C4-2B (cell line): ENCODE results near the gene ZER1.

Source experiments
- H3K27ac ChIP-seq: fragments of 450-650 bp; 2 replicates; pipeline ENCODE4 v1.5.1; 2017
- ZFX ChIP-seq: fragments of 450-650 bp; IDR thresholded peaks from 2 replicates; pipeline ENCODE4 v1.6.1; 2017
- TF ChIP-seq, protein P1 (sequence below): fragments of 450-650 bp; conservative IDR thresholded peaks from 2 replicates; pipeline ENCODE4 v1.5.1; 2017; ENCODE audit warnings: mild to moderate bottlenecking

The ZER1 gene

DNA sequence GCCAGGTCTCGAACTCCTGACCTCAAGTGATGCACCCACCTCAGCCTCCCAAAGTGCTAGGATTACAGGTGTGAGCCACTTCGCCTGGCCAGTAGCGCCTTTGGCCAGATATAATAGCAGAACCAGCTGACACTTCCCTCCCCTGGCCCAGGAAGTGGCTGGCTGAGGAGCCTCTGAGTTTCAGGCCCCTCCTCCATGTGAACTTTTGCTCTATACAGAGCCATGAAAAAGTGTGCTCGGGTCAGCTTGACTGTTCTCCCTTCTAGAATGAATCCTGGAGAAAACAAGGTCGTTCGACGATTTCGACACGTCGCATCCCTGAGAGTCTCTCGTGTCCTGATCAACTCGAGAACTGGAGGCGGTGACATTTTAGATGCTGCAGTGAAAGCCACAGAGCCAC lies 39.2 kb downstream of the ZER1 start:
- no peak overlapping the region for H3K27ac ChIP-seq
- TF ChIP-seq ZFX = no peak
- TF ChIP-seq, protein P1, sequence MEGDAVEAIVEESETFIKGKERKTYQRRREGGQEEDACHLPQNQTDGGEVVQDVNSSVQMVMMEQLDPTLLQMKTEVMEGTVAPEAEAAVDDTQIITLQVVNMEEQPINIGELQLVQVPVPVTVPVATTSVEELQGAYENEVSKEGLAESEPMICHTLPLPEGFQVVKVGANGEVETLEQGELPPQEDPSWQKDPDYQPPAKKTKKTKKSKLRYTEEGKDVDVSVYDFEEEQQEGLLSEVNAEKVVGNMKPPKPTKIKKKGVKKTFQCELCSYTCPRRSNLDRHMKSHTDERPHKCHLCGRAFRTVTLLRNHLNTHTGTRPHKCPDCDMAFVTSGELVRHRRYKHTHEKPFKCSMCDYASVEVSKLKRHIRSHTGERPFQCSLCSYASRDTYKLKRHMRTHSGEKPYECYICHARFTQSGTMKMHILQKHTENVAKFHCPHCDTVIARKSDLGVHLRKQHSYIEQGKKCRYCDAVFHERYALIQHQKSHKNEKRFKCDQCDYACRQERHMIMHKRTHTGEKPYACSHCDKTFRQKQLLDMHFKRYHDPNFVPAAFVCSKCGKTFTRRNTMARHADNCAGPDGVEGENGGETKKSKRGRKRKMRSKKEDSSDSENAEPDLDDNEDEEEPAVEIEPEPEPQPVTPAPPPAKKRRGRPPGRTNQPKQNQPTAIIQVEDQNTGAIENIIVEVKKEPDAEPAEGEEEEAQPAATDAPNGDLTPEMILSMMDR = no peak

DNA sequence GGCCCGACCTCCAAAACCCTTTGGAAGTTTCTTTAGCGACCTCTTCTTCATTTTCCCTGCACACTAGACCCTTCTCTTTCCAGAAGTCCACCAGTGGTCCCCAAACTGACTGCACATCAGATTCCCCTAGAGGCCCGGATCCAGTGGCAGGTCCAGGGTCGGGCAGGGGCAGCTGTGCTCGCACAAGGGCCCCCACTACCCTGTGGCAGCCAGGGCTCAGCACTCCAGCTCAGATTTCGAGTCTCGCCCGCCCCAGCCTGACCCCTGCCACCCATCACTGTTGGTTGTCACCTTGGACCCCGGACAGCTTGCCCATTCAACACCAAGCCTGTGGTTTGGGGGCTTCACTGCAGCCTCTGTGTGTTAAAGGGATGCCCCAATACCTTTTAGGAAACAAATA lies 40.0 kb downstream of the ZER1 start:
- TF ChIP-seq ZFX = no peak
- TF ChIP-seq, protein P1 = no peak
- H3K27ac ChIP-seq = no peak overlapping the region

DNA sequence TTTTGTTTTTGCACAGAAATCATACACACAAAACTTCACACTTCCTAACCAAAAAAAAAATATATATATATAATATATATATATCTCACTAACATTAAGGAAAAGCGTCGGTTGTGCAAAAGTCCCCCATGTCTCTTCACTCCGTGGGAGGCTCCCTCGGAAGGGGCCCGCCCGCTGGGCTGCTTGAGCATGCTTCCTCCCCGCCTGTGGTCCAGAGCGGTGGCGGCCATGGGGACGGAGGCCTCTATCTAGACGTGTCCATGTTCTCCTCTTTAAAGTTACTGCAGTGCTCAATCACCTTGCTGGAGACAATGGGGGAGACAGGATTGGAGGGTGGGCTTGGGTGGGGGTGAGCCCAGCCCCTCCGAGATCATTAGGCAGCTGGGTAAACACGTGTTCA lies 40.6 kb downstream of the ZER1 start:
- no peak overlapping the region for H3K27ac ChIP-seq
- no peak for TF ChIP-seq ZFX
- TF ChIP-seq, protein P1 = no peak

DNA sequence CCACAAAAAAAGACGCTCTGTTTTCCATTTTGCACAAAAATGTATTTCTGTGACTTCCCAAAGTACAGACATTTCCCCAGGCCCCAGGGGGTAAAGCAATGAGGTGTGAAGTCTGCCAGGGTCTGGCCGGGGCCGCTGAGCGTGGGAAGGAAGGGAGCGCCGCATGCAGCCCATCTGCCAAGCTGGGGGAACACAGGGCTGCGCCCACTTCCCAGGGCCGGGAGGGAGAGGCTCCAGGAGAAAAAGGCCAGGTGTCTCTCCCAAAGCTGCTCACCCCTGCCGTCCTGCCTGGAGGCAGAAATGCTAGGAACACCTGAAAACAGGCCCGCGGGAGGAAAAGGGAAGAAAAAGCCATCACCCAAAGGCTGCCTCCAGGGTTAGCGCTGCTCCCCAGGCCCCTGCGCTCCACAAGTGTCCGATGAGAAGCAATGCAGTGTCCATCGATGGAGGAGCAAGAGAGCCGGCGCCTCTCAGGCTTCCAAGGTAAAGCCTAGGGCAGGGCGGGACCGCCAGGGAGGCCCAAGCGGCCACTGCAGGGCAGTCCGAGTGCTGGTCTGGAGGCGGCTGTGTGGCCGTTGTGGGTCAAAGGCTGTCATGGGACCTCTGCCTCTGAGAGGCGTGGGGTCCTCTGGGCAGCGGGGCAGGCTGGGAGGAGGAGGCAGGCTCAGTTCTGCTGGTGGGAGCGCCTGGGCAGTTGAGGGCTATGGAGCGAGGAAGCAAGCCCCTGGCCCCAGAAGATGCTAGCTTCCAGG lies 41.8 kb downstream of the ZER1 start:
- TF ChIP-seq ZFX = no peak
- TF ChIP-seq, protein P1 = no peak
- no peak overlapping the region for H3K27ac ChIP-seq

DNA sequence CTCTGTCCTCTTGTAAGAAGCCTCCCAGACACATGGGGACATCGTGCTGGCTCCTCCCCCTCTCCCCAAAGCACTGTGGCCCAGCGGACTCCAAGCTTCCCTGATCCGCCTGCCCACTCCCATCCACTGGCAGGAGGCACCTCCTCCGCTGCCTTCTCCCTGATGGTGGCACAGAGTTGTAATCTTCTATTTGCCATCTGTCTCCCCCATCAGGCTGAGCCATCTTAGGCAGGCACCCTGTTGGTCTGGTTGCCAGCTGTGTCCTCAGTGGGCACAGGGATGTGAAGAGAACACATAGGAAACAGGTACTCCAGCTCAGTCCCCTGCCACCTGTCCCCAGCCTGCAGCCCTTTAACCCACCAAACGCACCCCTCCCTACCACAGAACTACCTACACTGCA lies 42.4 kb downstream of the ZER1 start:
- no peak overlapping the region for H3K27ac ChIP-seq
- TF ChIP-seq ZFX = no peak
- TF ChIP-seq, protein P1 = no peak

DNA sequence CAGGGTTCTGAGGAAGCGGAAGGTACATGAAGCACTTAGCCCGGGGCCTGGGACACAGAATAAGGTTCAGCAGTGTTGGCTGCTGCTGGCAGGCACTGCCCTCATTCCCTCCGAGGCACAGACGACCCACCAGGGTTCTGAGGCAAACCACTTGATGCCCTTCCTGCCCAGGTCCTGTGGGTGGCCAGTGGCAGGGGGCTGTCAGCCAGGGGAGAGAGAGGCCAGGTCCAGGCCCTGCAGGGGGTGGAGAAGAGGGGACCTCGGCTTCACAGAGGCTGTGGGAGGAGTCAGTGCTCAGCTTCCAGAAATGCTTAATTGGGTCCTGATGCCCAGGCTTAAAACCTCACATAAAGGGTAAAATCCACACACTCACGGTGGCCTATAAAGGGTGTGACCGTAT lies 43.4 kb downstream of the ZER1 start:
- H3K27ac ChIP-seq = no peak overlapping the region
- no peak for TF ChIP-seq ZFX
- TF ChIP-seq, protein P1 = no peak

DNA sequence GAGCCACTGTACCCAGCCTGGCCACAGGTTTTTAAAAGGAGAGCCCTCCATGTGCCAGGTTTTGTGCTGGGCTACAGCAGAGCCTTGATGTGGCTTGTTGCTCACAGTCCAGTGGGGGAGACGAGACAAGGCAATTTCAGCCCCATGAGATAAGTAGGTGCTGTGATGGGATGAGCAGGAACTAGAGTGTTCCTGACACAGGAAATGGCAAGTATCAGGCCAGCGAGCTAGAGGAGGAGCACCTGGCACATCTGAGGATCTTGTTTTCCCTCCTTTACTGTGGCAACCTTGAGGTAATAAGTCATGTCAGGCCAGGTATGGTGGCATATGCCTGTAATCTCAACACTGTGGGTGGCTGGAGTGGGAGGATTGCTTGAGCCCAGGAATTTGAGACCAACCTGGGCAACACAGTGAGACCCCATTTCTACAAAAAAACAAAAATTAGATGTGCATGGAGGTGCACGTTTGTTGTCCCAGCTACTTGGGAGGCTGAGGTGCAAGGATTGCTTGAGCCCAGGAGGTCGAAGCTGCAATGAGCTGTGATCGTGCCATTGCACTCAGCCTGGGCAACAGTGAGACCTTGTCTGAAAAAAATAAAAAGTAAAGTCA lies 44.0 kb downstream of the ZER1 start:
- no peak overlapping the region for H3K27ac ChIP-seq
- TF ChIP-seq, protein P1 = no peak
- no peak for TF ChIP-seq ZFX
